ENCODE results near the gene RASA3.
A peak's percentile ranks its signal among the peaks of the same experiment; 100 is the strongest.
"Not testable (repeated sequence)": the region's sequence is repeated elsewhere in the genome, so short reads cannot be mapped to it uniquely, and the experiment has no call there.

RASA3 gene

DNA sequence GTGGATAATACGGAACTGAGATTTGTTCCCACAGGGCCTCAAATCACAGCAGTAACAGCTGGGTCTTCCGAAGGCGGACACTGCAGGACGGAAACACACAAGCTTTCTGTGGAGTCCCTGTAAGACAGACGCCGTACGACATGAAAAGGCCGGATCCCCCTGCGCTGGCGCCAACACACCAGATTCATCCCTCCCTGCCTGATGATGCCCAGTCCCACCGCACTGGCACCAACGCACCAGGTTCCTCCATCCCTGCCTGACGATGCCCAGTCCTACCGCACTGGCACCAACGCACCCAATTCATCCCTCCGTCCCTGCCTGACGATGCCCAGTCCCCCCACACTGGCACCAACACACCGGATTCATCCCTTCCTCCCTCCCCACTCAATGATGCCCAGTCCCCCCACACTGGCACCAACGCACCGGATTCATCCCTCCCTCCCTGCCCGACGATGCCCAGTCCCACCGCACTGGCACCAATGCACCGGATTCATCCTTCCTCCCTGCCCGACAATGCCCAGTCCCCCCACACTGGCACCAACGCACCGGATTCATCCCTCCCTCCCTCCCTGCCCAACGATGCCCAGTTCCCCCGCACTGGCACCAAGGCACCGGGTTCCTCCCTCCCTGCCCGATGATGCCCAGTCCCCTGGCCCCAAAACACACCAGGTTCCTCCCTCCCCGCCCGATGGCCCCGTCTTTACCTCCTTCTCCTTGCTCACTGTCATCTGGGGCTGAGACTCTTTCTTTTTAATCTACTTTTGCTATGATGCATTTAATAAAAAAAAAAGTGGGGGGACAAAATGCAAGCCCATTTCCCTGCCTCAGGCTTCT lies 55.1 kb downstream of the RASA3 start:
- no peak for DNase-seq

DNA sequence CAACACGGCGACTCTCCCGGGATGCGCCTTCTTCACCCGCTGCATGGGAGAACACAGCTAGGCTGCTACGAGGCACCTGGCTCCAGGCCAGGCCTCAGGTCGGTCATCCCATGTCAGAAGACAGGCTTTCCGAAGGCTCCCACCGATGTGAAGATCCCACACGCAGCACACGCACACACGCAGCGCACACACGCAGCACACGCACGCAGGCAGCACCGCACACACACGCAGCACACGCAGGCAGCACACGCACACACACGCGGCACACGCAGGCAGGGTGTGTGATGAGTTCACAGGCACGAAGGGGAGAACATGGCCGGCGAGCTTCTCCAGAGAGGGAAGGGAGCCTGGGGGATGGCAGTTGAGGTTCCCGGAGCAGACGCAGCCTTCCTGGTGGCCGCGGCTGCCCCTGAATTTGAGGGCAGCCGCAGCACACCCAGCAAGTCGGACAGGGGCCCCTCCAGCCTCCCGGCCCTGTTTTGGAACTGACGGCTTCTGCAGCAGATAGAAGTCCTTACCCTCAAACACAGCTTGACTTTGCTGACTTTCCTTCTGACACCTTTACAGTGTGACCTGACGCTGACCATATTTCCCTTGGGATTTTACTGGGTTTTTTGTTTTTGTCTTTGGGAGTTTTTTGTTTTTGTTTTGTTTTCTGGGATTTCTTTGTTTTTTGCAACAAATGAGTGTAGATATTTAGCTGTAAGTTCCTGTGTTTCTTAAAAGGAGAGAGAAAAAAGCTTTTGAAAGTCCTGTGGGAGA lies 55.9 kb downstream of the RASA3 start:
- no peak for DNase-seq

DNA sequence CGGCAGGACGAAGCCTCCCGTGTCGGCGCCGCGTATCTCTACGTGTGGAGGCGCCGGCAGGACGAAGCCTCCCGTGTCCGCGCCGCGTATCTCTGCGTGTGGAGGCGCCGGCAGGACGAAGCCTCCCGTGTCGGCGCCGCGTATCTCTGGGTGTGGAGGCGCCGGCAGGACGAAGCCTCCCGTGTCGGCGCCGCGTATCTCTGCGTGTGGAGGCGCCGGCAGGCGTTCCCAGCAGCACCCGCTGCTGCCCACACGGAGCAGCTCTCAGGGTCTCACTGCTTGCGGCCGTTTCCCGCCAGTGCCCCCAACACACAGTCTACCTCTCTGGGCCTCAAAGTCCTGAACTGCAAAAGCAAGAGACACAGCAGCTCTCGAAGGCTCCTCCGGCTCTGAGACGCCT lies 56.6 kb downstream of the RASA3 start:
- not testable (repeated sequence) for DNase-seq

- no peak for DNase-seq
These were observed 57.6 kb downstream of the RASA3 start for GRCh38 chr13:114074671-114075315.

DNA sequence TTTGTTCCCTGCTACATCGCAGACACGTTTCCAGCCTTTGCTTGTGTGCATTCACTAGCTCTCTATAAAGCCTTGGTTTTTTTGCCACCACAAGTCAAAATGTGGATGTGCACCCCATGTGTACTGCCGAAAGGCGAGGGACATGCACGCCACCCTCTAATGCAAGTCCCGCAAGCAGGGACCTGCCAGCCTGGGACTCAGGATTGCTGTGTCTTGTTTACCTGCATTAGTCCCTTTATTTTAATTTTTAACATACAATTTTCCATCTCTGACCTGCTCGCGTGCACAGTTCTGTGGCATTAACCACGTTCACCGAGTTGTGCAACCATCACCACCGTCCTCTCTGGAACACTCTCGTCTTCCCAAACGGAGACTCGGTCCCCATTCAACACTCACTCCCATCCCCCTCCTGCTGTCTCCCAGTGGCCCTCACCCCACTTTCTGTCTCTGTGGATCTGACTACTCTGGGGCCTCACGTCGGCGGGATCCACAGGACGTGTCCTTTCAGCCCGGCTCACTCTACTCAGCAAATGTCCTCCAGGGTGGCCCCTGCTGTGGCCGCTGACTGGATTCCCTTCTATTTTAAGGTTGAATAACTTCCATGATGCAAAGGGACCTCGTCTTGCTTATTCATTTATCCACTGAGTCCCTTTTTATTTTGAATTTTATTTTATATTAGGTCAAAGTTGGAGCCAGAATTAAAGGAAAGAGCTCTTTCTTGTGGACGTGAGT lies 58.4 kb downstream of the RASA3 start:
- no peak for DNase-seq

DNA sequence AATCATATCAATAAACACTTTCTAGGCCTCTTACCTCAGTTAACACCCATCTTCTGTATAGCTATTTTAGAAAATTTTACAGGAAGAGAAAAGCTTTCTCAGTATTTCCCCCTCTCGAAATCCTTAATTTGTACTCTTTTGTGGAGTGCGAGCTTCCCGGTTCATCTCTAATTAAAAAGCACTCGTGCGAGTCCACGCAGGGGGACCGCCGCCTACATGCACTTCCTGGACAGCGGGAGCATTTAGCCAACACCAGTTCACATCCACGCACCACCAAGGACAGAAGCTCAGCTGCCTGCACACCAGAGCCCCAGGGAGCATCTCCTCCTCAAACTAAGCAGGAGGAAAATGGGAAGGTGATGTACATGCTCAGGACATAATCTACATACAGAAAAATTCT lies 60.0 kb downstream of the RASA3 start:
- DNase-seq, result no peak

DNA sequence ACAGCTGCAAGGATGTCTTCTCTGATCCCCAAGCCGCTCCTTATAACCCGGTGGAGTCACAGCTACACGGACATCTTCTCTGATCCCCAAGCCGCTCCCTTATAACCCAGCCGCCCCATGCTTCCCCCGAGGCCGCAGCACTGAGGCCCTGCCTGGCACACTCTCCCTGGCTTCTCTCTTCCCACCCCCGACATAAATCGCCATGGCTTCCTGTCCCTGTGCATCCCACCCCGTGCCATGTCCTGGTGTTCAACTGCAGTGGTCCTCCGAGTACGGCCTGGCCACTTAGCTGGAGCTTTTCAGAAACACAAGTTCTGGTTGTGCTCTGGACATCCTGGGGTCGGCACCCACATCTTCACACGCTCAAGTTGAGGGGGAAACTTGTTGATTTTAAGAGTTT lies 60.4 kb downstream of the RASA3 start:
- no peak for DNase-seq

DNA sequence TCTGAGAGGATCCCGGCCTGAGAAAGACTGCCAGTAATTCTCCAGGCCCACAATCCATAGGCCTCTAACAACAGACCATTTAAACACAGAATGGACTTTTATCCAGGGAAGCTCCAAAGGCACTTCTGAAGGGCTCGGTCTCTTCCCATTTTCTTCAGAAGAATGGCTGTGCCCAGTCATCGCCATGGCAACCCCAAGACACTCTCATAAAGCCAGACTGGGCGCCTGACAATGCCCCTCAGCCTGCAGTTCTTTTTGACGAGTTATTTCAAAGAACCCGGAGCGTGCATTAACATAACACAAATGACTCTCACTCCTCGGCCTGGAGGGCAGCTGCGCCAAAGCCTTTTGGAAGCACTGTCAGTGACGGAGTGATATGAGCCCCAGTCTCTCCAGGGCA lies 61.0 kb downstream of the RASA3 start:
- DNase-seq, result no peak

DNA sequence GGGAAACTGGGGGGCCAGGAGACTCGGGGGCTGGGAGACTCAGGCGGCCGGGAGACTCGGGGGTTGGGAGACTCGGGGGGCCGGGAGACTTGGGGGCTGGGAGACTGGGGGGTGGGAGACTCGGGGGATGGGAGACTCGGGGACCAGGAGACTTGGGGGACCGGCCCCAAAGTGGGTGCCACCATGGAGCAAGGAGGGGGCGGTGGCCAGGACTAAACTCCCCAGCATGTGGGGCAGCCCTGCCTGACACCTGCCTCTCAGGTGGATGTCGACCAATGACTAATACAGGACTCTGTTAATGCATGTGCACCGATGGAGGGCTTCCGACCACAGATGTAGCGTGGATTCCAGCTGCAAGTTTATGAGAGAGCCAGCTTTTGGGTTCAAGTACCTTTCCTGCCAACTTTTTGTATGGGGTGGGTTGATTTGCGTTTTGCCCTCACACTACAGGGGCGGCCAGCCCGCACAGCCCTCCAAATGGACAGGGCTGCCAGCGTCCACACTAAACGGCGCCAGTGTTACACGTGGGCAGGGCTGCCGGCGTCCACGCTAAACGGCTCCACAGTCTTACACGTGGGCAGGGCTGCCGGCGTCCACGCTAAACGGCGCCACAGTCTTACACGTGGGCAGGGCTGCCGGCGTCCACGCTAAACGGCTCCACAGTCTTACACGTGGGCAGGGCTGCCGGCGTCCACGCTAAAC lies 62.2 kb downstream of the RASA3 start:
- DNase-seq, result no peak

- DNase-seq, result no peak
These were observed 62.9 kb downstream of the RASA3 start for GRCh38 chr13:114069376-114070097.

DNA sequence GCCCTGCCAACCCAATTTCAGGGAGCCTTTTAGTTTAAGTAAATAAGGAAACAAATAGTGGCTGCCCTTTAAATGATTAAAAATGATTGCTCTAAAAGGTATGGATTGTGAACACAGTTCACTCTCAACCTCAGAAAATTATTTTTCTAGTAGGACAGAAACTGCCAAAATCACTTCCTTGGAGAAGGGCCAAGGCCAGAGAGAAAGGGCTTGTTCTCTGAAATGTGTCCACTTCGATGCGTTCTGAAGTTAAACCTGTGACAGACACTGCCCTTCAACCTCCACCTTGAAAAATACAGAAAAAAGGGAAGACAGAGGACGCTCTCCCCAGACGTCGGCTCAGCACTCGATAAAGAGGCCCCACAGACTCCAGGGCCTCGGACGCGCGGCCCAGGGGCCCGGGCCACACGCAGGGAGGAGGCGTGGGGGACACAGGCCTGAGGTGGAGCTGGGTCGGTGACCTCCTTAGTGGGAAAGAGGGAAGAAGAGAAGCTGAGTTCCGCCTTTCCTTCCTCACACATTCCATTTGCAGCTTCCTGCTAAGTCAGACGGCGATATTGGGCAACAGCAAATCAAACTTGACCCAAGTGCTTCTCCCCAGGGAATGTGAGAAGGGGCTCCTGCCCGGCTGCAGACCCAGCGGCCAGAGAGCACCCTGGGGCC lies 63.6 kb downstream of the RASA3 start:
- no peak for DNase-seq

DNA sequence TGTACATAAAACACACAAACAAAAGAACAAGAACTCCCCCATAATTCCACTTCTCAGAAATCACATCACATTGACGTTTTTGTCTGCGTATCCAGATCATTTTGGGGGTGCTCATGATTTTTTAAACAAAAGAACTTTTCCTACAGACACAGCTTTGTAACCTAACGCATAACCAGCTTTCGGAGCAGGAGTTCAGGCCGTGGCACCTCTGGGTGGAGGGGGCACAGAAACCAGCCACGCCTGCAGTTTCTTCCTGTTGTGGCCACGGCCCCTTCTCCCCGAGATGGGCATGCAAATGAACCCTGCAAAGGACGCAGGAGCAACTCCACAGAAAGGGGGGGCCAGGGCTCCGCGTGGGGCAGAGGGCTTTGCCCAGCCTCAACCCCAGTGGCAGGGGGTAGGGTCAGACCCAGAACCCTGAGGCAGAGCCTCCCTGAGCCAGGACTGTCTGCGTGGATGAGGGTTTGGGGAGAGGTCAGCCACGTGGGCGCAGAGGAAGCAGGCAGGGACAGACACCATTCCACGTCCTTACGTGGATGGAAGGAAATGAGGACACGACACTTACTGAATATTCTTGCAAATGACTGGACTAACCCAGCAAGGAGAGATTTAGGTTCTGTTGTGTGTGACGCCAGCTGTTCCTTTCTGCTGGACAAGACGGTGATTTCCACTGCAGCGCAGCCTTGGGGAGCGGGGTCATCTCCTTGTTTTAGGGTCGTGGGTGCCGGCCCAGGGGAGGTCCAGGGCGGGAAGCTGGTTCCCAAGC lies 64.4 kb downstream of the RASA3 start:
- DNase-seq, result no peak

DNA sequence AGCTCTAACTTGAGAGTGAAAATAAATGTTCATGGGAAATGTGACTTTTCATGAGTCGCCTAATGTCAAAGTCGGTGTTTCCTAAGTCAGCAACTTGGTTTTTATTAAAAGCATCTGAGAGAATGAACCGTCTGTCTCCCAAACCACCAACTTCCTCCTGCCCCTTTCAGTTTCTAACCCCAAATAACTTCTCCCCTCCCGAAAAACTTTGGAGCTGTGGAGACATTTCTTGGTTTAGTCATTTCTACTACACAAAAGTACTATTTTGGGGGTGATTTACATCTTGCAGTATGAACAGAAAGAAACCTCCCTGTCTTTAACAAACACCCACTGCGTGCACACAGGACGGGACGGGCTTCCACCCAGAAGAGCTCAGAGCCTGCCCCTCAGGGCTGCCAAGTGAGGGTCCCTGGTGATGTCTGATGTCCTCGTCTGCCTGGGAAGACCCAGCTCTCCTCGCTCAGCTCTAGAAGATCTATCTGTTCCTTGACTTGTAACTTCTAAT lies 65.0 kb downstream of the RASA3 start:
- DNase-seq, result no peak

DNA sequence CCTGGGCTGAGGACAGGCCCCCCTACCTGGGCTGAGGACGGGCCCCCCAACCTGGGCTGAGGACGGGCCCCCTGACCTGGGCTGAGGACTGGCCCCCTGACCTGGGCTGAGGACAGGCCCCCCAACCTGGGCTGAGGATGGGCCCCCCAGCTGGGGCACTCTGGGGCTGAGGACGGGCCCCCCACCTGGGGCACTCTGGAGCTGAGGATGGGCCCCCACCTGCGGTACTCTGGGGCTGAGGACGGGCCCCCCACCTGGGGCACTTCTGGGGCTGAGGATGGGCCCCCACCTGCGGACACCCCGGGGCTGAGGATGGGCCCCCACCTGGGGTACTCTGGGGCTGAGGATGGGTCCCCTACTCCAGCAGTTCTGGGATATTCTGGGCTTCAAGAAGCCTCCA lies 65.5 kb downstream of the RASA3 start:
- DNase-seq, result no peak

- no peak for DNase-seq
These were observed 66.3 kb downstream of the RASA3 start for GRCh38 chr13:114065926-114066774.

DNA sequence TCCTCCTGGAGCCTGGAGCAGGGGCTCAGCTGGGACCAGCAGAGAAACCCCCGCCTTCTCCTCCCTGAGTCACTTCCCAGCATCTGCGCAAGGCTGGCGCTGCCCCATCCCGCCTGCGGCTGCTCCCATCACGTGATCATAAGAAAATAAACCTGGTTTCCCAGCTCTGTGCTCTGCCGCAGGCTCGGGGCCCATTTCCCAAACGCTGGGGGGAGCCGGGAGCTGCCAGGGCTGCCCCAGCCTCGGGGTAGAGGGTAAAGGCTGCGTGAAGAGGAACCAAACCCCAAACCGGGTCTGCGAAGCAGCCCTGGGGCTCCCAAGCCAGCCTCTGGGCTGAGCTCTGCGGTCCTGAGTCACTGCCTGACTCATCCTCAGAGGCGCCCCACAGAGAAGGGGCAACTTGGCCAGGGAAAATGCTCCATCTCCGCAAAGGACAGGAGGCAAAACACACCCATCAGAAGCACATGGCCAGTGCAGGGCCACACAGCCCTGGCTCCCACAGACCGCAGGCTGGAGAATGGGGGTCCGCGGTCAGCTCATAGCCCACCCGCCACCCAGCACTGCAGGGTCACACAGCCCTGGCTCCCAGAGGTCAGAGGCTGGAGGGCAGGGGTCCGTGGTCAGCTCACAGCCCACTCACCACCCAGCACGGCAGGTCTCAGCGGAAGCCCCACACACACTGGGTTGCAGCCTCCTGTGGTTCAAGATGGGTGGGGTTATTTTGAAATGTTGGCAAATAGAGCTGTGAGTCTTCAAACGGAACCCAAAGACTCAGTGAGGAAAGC lies 67.1 kb downstream of the RASA3 start:
- DNase-seq, result peak; percentile 62

DNA sequence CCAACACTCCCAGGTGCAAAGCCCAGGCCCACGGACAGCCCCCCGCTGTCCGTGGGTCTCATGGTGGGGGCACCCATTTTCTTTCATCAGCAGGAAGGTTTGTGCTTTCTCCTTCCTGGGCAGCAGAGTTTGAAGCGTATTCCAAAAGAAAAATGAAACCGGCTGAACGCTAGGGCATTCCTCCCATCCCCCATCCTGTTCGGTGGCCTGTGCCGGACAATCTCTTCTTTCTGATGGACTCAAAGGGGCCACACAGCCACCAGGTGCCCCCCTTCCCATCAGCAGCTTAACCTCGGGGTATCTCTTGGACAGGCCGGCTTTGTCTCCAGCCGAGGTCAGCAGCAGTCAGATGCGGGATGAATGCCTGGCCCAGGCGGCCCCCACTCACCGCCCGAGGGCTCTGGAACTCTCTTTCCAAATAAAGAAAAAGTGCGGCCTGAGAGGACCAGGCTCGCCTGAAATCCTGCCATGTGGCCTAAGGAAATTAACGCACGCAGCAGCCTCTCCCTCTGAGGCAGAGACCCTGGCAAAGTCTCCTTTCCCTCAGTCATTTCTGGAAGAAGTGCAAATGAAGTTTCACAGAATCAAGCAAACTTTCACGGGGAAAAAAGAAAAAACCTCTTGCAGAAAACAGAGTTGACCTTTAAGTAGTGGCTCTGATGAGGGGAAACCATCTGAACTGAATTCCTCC lies 67.8 kb downstream of the RASA3 start:
- DNase-seq, result no peak

Measured in activated T-cell treated with anti-CD3 and anti-CD28 coated beads for 4 hours (primary cell).